ENCODE measurements around the gene SERPINB7. TPM values are rescaled to one million over a fixed set of nuclear protein-coding genes. Genes with fewer than 3 reads are reported as not detected.

SERPINB7 gene
- total RNA-seq, 1 experiment from 2014 or later: not detected

DNA sequence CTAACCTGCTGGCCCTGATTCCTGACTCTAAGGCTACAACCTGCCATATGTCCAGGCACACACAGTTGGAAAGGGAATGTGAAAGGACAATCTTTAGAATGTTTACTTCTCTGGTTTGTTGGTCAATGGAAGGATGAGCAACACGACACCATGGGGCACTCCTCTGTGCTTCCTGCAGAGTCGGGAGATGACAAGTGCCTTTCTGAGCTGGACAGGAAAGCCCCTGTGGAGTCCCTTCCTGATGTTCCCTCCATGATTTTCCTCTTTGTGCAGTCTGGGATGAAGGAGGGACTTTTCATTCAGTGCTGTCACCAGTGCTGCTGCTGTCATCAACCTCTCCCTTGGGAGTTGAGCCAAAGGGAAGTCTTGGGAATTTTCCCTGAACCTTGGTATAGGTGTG lies 22.6 kb upstream of the SERPINB7 start (continued):
- TF ChIP-seq, protein P1, sequence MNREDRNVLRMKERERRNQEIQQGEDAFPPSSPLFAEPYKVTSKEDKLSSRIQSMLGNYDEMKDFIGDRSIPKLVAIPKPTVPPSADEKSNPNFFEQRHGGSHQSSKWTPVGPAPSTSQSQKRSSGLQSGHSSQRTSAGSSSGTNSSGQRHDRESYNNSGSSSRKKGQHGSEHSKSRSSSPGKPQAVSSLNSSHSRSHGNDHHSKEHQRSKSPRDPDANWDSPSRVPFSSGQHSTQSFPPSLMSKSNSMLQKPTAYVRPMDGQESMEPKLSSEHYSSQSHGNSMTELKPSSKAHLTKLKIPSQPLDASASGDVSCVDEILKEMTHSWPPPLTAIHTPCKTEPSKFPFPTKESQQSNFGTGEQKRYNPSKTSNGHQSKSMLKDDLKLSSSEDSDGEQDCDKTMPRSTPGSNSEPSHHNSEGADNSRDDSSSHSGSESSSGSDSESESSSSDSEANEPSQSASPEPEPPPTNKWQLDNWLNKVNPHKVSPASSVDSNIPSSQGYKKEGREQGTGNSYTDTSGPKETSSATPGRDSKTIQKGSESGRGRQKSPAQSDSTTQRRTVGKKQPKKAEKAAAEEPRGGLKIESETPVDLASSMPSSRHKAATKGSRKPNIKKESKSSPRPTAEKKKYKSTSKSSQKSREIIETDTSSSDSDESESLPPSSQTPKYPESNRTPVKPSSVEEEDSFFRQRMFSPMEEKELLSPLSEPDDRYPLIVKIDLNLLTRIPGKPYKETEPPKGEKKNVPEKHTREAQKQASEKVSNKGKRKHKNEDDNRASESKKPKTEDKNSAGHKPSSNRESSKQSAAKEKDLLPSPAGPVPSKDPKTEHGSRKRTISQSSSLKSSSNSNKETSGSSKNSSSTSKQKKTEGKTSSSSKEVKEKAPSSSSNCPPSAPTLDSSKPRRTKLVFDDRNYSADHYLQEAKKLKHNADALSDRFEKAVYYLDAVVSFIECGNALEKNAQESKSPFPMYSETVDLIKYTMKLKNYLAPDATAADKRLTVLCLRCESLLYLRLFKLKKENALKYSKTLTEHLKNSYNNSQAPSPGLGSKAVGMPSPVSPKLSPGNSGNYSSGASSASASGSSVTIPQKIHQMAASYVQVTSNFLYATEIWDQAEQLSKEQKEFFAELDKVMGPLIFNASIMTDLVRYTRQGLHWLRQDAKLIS (CRISPR knock-in tag; IDR thresholded peaks at IDR 0.05; ENCODE audit: borderline replicate concordance): no peak
- TF ChIP-seq SOX15 (CRISPR knock-in tag; IDR thresholded peaks at IDR 0.05): no peak
- TF ChIP-seq, protein P2, sequence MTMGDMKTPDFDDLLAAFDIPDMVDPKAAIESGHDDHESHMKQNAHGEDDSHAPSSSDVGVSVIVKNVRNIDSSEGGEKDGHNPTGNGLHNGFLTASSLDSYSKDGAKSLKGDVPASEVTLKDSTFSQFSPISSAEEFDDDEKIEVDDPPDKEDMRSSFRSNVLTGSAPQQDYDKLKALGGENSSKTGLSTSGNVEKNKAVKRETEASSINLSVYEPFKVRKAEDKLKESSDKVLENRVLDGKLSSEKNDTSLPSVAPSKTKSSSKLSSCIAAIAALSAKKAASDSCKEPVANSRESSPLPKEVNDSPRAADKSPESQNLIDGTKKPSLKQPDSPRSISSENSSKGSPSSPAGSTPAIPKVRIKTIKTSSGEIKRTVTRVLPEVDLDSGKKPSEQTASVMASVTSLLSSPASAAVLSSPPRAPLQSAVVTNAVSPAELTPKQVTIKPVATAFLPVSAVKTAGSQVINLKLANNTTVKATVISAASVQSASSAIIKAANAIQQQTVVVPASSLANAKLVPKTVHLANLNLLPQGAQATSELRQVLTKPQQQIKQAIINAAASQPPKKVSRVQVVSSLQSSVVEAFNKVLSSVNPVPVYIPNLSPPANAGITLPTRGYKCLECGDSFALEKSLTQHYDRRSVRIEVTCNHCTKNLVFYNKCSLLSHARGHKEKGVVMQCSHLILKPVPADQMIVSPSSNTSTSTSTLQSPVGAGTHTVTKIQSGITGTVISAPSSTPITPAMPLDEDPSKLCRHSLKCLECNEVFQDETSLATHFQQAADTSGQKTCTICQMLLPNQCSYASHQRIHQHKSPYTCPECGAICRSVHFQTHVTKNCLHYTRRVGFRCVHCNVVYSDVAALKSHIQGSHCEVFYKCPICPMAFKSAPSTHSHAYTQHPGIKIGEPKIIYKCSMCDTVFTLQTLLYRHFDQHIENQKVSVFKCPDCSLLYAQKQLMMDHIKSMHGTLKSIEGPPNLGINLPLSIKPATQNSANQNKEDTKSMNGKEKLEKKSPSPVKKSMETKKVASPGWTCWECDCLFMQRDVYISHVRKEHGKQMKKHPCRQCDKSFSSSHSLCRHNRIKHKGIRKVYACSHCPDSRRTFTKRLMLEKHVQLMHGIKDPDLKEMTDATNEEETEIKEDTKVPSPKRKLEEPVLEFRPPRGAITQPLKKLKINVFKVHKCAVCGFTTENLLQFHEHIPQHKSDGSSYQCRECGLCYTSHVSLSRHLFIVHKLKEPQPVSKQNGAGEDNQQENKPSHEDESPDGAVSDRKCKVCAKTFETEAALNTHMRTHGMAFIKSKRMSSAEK (CRISPR knock-in tag; IDR thresholded peaks at IDR 0.05; ENCODE audit: borderline replicate concordance): no peak
- TF ChIP-seq NFATC4 (CRISPR knock-in tag; IDR thresholded peaks at IDR 0.05): no peak

- no peak for DNase-seq (ENCODE audit: low spot score)
- TF ChIP-seq ARID4B (CRISPR knock-in tag; IDR thresholded peaks at IDR 0.05; ENCODE audit: borderline replicate concordance) (no peak), ELF4 (CRISPR knock-in tag; IDR thresholded peaks at IDR 0.05; ENCODE audit: low read depth) (no peak), ZNF671 (CRISPR knock-in tag; IDR thresholded peaks at IDR 0.05) (no peak), ZNF121 (CRISPR knock-in tag; IDR thresholded peaks at IDR 0.05) (no peak), TEAD1 (CRISPR knock-in tag; IDR thresholded peaks at IDR 0.05) (no peak), CREM (CRISPR knock-in tag; IDR thresholded peaks at IDR 0.05) (no peak), E2F5 (CRISPR knock-in tag; IDR thresholded peaks at IDR 0.05) (no peak), ZNF423 (CRISPR knock-in tag; IDR thresholded peaks at IDR 0.05) (no peak), JUN (CRISPR knock-in tag; IDR thresholded peaks at IDR 0.05) (no peak), KAT7 (CRISPR knock-in tag; IDR thresholded peaks at IDR 0.05; ENCODE audit: borderline replicate concordance) (no peak), IRF2 (CRISPR knock-in tag; IDR thresholded peaks at IDR 0.05; ENCODE audit: borderline replicate concordance, low read depth) (no peak), NFYB (CRISPR knock-in tag; conservative IDR thresholded peaks at IDR 0.05; ENCODE audit: low read depth) (no peak), ZBTB21 (CRISPR knock-in tag; IDR thresholded peaks at IDR 0.05; ENCODE audit: borderline replicate concordance) (no peak)
- TF ChIP-seq, protein P3, sequence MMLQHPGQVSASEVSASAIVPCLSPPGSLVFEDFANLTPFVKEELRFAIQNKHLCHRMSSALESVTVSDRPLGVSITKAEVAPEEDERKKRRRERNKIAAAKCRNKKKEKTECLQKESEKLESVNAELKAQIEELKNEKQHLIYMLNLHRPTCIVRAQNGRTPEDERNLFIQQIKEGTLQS (CRISPR knock-in tag; conservative IDR thresholded peaks at IDR 0.05): no peak
- TF ChIP-seq, protein P4, sequence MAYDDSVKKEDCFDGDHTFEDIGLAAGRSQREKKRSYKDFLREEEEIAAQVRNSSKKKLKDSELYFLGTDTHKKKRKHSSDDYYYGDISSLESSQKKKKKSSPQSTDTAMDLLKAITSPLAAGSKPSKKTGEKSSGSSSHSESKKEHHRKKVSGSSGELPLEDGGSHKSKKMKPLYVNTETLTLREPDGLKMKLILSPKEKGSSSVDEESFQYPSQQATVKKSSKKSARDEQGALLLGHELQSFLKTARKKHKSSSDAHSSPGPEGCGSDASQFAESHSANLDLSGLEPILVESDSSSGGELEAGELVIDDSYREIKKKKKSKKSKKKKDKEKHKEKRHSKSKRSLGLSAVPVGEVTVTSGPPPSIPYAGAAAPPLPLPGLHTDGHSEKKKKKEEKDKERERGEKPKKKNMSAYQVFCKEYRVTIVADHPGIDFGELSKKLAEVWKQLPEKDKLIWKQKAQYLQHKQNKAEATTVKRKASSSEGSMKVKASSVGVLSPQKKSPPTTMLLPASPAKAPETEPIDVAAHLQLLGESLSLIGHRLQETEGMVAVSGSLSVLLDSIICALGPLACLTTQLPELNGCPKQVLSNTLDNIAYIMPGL (CRISPR knock-in tag; IDR thresholded peaks at IDR 0.05): no peak
- TF ChIP-seq, protein P5, sequence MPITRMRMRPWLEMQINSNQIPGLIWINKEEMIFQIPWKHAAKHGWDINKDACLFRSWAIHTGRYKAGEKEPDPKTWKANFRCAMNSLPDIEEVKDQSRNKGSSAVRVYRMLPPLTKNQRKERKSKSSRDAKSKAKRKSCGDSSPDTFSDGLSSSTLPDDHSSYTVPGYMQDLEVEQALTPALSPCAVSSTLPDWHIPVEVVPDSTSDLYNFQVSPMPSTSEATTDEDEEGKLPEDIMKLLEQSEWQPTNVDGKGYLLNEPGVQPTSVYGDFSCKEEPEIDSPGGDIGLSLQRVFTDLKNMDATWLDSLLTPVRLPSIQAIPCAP (CRISPR knock-in tag; IDR thresholded peaks at IDR 0.05): no peak
These were observed 21.5 kb upstream of the SERPINB7 start for GRCh38 chr18:63753676-63754075.

More at GRCh38 chr18:63753676-63754075, 21.5 kb upstream of the SERPINB7 start:
- Mint-ChIP-seq H3K36me3 (no peaks in the 10 kb centered on the region), H3K4me3 (no peak overlapping the region), H3K4me1 (peaks cover 4% of the 10 kb centered on the region; the same call in 1 of the 2 replicates), H3K27me3 (ENCODE audit: low read depth) (no peaks in the 10 kb centered on the region), H3K27ac (no peak overlapping the region), H3K9me3 (peaks cover 10% of the 10 kb centered on the region)
- ChIA-PET CTCF (no interaction called here), POLR2A (no interaction called here)
- ATAC-seq: no peak

Measured in WTC11 (cell line).